Endothelial cell (in vitro differentiated cells): ENCODE measurements around the gene BABAM2. TPM values are rescaled to one million over a fixed set of nuclear protein-coding genes. Genes with fewer than 3 reads are reported as not detected.

Experiments
- DNase-seq: peaks from one replicate; pipeline ENCODE4 v3.0.0; 2021; ENCODE audit warnings: low spot score
- H3K27ac Mint-ChIP-seq: one replicate; pipeline ENCODE4 v1.8.0; 2021; ENCODE audit warnings: mixed read lengths, inconsistent platforms; ENCODE audit not compliant: unreplicated experiment
- H3K27me3 Mint-ChIP-seq: one replicate; pipeline ENCODE4 v1.8.0; 2021; ENCODE audit warnings: mild to moderate bottlenecking, moderate library complexity, mixed read lengths, inconsistent platforms; ENCODE audit not compliant: unreplicated experiment
- H3K36me3 Mint-ChIP-seq: one replicate; pipeline ENCODE4 v1.8.0; 2021; ENCODE audit warnings: mild to moderate bottlenecking, low read depth, mixed read lengths, inconsistent platforms; ENCODE audit not compliant: unreplicated experiment
- H3K4me1 Mint-ChIP-seq: one replicate; pipeline ENCODE4 v1.8.0; 2021; ENCODE audit warnings: mild to moderate bottlenecking, mixed read lengths, inconsistent platforms; ENCODE audit not compliant: unreplicated experiment
- H3K4me3 Mint-ChIP-seq: one replicate; pipeline ENCODE4 v1.8.0; 2021; ENCODE audit warnings: mild to moderate bottlenecking, mixed read lengths, inconsistent platforms; ENCODE audit not compliant: unreplicated experiment
- H3K9me3 Mint-ChIP-seq: one replicate; pipeline ENCODE4 v1.8.0; 2021; ENCODE audit warnings: mixed read lengths, inconsistent platforms; ENCODE audit not compliant: unreplicated experiment
- CTCF ChIP-seq: fragments of 200-600 bp; sonication (generic); IDR thresholded peaks from one replicate; pipeline ENCODE4 v1.5.0; 2021; ENCODE audit warnings: antibody characterized with exemption; ENCODE audit not compliant: unreplicated experiment
- total RNA-seq: library from RNA; stranded (reverse); fragmentation: NEBNext Ultra II Directional; extraction: Animal tissue kit (Norgen Biotek cat#: 25700); gene quantifications from one replicate; pipeline ENCODE4 v1.2.1, GENCODE V29; 2021; ENCODE audit not compliant: unreplicated experiment

Gene BABAM2
- total RNA-seq, 1 donor from 2014 or later = 40.2 TPM

GRCh38 chr2:28346587-28346986 is 456.1 kb downstream of the BABAM2 start:
- peaks cover 6% of the 10 kb centered on the region for H3K36me3 Mint-ChIP-seq
- no peak overlapping the region for H3K27ac Mint-ChIP-seq
- DNase-seq = no peak
- peaks cover 29% of the 10 kb centered on the region for H3K4me1 Mint-ChIP-seq
- no peaks in the 10 kb centered on the region for H3K27me3 Mint-ChIP-seq
- TF ChIP-seq CTCF = no peak
- no peak overlapping the region for H3K4me3 Mint-ChIP-seq
- no peaks in the 10 kb centered on the region for H3K9me3 Mint-ChIP-seq

- H3K27ac Mint-ChIP-seq = no peak overlapping the region
- H3K4me1 Mint-ChIP-seq = peaks cover 27% of the 10 kb centered on the region
- no peak overlapping the region for H3K4me3 Mint-ChIP-seq
- H3K36me3 Mint-ChIP-seq = peaks cover 6% of the 10 kb centered on the region
- H3K27me3 Mint-ChIP-seq = no peaks in the 10 kb centered on the region
- no peak for TF ChIP-seq CTCF
- H3K9me3 Mint-ChIP-seq = no peaks in the 10 kb centered on the region
- no peak for DNase-seq
Measured at GRCh38 chr2:28347193-28347592, 456.7 kb downstream of the BABAM2 start.

GRCh38 chr2:28347596-28347995 is 457.1 kb downstream of the BABAM2 start:
- H3K9me3 Mint-ChIP-seq = no peaks in the 10 kb centered on the region
- no peaks in the 10 kb centered on the region for H3K27me3 Mint-ChIP-seq
- no peak for DNase-seq
- no peak for TF ChIP-seq CTCF
- H3K4me3 Mint-ChIP-seq = no peak overlapping the region
- no peak overlapping the region for H3K27ac Mint-ChIP-seq
- H3K36me3 Mint-ChIP-seq = peaks cover 6% of the 10 kb centered on the region
- H3K4me1 Mint-ChIP-seq = peaks cover 23% of the 10 kb centered on the region

GRCh38 chr2:28348149-28348567 is 457.6 kb downstream of the BABAM2 start:
- Mint-ChIP-seq H3K4me3 (no peak overlapping the region), H3K27ac (no peak overlapping the region), H3K4me1 (peaks cover 18% of the 10 kb centered on the region), H3K27me3 (no peaks in the 10 kb centered on the region), H3K9me3 (no peaks in the 10 kb centered on the region), H3K36me3 (peaks cover 6% of the 10 kb centered on the region)
- no peak for TF ChIP-seq CTCF
- DNase-seq = no peak

- Mint-ChIP-seq H3K9me3 (no peaks in the 10 kb centered on the region), H3K36me3 (peaks cover 6% of the 10 kb centered on the region), H3K27ac (peak overlapping the region; percentile 61), H3K4me1 (peaks cover 15% of the 10 kb centered on the region), H3K27me3 (no peaks in the 10 kb centered on the region), H3K4me3 (no peak overlapping the region)
- no peak for DNase-seq
- TF ChIP-seq CTCF = no peak
Measured at GRCh38 chr2:28348921-28349320, 458.4 kb downstream of the BABAM2 start.
